ENCODE measurements around the gene PILRA.
"Not testable (repeated sequence)": the region's sequence is repeated elsewhere in the genome, so short reads cannot be mapped to it uniquely, and the experiment has no call there.

The PILRA gene

DNA sequence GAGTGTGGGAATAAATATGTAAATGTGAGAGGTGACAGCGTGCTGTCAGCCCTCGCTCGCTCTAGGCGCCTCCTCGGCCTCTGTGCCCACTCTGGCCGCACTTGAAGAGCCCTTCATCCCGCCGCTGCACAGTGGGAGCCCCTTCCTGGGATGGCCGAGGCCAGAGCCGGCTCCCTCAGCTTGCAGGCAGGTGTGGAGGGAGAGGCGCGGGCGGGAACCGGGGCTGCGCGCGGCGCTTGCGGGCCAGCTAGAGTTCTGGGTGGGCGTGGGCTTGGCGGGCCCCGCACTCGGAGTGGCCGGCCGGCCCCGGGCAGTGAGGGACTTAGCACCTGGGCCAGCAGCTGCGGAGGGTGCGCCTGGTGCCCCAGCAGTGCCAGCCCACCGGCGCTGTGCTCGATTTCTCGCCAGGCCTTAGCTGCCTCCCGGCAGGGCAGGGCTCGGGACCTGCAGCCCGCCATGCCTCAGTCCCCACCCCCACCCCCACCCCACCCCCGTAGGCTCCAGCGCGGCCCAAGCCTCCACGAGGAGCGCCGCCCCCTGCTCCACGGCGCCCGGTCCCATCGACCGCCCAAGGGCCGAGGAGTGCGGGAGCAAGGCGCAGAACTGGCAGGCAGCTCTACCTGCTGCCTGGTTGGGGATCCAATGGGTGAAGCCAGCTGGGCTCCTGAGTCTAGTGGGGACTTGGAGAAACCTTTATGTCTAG lies 8.4 kb downstream of the PILRA start:
- not testable (repeated sequence) for FAIRE-seq

DNA sequence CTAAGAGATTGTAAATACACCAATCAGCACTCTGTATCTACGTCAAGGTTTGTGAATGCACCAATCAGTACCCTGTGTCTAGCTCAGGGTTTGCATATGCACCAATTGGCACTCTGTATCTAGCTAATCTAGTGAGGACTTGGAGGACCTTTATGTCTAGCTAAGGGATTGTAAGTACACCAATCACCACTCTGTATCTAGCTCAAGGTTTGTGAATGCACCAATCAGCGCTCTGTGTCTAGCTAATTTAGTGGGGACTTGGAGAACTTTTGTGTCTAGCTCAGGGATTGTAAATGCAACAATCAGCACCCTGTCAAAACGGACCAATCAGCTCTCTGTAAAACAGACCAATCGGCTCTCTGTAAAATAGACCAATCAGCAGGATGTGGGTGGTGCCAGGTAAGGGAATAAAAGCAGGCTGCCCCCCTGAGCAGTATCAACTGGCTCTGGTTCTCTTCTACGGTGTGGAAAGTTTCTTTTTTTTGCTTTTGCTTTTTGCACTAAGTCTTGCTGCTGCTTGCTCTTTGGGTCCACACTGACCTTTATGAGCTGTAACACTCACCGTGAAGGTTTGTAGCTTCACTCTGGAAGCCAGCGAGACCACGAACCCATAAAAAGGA lies 9.1 kb downstream of the PILRA start:
- FAIRE-seq: not testable (repeated sequence)

DNA sequence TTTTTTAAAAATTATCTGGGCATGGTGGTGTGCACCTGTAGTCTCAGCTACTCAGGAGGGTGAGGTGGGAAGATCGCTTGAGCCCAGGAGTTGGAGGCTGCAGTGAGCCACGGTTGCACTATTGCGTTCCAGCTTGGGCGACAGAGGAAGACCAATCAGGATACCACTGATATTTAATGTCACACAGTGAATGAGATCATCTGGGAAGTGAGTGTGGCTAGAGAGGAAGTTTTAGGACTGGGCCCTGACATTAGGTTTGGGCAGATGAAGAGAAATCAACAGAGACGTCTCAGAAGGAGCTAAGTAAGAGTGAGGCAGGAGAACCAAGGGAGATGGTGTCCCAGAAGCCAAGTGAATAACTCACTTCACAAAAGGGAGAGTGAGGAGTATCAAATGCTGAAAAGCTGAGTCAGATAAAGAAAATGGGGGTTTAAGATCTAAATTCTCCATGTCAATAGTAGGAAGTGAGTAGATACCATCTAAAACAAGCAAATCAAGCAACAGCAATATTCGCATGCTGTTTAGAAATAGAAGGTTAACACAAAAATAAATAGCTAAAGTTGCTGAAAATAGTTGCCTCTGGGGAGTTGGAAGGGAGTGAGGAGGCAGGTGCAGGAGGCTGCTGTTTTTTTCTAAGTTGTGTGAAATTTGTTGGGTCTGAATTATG lies 11.5 kb downstream of the PILRA start:
- FAIRE-seq: no peak

DNA sequence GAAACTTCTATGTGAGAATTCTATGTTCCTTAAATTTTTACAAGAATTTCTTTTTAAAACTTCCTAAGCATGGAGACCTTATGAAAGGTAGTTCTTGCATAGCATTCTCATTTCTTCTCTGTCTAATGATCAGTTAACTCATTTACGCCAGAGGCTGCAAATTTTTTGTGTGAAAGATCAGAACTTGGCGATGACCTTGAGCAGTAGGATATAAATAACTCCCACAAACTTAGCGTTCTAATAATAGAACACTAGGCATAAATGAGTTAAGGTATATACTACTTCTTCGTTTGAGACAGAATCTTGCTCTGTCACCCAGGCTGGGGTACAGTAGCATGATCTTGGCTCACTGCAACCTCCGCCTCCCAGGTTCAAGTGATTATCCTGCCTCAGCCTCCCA lies 13.7 kb downstream of the PILRA start:
- no peak for FAIRE-seq

DNA sequence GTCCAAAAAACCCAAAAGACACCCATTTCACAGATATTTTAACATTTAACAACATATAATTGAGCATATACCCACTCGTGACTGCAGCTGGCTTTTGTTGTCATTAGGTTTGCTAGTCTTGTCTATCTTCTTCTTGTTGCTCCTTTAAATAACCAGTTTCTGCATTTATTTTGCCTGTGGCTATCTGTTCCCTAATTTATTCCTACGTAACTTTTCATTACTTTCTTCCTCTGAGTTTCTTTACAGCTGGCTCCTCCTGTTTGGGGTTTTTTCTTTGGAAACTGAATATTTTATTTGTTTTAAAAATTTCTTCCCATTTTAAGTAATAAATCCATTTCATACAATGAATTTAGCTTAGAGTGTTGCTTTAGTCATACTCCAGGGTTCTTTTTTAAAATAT lies 14.4 kb downstream of the PILRA start:
- FAIRE-seq: no peak

DNA sequence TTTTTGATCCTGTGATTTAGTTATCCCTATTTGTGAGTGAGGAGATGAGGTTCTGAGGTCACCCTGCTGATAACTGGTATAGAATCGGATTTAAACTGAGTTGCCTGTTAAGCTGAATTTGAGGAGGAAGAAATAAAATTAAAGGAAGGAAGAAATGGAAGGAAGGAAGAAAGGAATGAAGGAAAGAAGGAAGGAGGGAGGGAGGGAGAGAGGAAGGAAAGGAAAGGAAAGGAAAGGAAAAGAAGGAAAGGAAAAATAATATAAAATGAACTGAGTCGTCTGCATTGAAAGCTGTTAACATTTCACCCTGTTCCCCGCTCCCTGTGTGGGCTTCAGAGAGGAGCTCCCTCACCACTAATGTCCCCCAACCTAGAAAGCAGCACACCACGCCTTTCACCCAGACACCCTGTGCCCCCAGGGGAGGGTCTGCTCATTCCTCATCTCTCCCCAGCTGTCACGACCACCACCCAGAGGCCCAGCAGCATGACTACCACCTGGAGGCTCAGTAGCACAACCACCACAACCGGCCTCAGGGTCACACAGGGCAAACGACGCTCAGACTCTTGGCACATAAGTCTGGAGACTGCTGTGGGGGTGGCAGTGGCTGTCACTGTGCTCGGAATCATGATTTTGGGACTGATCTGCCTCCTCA lies 16.3 kb downstream of the PILRA start:
- no peak for FAIRE-seq

DNA sequence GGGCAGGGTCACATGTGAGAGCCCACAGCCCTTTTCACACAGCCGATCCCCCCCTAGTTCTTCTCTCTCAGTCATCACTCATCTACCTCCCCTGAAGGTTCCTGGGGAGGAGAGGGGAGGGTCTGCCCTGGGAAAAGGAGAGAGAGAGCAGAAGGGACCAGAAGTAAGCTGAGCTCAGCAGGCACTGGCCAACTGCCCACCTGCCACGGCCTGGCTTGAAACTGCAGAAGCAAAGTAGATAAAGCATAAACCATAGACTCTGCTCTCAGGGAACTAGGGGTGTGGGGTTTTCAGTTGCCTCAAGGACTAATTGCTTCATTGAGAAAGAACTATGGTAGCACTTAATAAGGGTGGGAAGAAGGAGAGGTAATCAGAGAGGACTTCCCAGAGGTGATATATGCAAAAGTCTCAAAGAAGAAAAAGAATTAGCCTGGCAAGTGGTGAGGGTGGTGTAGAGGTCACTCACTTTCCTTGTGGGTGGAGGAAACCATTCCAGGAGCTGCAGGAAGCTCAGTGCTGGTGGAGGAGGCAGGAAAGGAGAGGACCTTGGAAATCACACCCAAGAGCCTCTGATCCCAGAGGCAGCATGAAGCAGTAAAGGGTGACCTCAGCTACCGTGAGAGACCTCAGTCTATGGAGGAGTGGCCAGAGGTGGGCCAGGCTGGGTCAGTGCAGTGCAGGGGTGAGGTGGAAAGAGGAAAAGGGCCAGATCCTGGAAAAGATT lies 17.2 kb downstream of the PILRA start:
- FAIRE-seq: no peak

DNA sequence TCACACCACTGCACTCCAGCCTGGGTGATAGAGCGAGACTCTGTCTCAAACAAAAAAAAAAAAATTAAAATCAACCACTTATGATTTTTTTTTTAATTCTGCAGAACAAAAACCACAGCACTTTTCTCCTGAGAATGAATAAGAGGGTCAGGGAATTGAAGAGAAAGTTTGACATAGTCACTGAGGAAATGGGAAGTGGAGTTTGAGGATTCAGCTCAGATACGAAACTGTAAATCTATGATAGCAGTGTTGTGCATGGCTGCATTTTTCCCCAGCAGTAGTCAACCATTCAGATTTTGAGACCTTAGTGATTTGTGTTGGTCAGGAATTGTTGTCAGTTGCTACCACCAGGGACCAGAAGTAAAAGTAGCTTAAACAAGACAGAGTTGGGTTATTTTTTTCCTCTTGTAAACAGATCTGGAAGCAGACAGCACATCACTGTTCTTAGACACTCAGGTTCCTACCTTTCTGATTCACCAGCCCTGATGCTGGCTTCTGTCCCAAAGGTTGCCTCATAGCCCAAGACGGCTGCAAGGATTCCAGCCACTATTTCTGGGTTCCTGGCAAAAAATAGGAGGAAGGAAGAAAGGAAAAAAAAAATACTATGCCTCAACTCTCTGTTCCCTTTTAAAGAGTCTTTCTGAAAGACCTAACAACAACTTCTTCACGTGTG lies 20.1 kb downstream of the PILRA start:
- no peak for FAIRE-seq

DNA sequence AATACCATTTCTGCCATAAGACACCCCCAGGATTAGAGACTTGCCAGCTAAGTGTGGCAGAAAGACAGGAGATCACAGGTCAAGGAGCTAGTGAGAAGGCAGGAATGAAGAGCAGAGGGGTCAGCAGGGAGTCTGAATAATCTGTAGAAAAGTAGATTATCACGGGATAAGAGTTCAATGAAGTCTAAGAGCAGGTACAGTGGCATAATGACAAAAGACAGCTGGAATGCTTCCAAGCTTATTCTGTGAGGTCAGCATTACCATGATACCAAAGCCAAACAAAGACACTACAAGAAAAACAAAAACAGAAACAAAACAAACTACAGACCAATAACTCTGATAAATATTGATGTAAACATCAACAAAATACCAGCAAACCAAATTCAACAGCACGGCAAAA lies 20.8 kb downstream of the PILRA start:
- no peak for FAIRE-seq

DNA sequence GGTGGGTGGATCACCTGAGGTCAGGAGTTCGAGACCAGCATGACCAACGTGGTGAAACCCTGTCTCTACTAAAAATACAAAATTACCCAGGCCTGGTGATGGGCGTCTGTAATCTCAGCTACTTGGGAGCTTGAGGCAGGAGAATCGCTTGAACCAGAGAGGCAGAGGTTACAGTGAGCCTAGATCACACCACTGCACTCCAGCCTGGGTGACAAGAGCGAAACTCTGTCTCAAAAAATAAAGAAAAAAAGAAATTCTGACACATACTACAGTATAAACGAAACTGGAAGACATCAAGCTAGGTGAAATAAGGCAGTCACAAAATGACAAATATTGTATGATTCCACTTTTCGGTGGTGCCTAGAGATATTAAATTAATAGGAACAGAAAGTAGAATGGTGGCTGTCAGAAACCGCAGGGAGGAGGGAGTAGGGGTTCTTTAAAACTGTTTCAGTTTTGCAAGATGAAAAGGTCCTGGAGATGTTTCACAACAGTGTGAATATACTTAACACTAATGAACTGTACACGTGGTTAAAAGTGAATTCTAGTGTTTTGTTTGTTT lies 23.2 kb downstream of the PILRA start:
- no peak for FAIRE-seq

DNA sequence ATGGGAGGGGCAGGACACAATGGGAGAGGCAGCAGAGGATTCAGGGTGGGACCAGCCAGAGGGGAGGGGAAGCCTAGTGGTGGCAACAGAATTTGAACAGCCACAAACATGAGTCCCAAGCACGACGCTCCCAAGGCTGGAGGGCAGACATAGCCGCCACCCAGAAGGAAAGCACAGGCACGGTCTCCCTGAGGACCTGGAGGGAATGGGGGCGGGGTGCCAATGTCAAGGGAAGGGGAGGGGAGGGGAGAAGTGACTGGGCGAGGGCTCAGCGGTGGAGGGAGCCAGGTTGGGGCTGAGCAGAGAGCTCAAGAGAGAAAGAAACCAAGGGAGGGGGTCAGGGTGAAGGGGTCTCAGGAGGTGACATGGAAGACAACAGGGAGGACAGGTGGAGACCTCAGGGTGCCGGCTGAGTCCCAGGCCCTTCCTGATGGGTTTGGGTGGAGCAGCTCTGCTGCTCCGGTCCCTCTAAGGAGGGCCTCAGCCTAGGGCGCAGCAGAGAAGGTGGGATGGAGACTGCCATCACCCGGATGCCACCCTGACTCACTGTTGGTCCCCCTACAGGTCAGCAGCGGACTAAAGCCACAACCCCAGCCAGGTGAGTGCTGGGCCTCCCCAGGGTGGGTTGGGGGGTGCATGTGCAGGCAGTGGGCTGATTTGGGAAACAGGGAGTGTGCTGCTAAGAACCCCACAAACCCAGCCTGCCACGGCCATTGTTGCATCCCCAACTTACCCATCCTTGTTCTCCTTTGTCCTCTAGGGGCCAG lies 24.2 kb downstream of the PILRA start:
- FAIRE-seq: no peak

DNA sequence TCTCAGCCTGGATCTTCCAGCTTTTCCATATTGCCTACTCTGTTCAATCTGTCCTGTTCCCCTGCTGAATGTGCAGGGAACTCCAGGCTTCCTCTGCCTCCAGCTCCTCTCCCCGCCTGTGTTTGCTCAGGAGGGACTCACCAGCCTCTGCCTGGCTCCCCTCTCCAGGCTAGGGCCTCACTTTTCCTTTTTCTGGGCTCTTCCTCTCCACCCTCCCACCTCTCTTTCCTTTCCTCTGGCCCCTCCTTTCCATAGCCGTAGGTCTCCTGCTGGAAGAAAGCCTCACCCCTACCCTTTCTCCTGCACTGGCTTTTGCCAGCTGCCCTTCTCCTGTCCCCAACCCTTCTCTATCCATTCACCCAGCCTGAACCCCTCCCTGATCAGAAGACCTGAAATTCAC lies 25.0 kb downstream of the PILRA start:
- no peak for FAIRE-seq

DNA sequence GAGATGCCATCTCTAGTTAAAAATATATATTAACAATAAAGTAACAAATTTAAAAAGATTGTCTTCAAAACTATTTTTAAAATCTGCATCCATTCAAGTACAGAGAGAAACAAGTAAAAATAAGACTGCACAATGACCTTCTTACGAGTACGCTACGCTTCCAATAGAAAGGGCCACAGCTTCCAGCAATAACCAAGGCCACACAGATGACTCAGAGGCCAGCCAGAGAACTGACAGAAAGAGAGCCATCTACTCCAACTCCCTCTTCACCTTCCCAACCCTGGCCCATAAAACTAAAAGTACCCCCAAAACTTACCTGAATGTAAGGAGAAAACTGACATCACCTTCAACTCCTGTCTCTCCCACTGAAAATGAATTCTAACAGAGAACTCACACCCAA lies 26.8 kb downstream of the PILRA start:
- FAIRE-seq: no peak

DNA sequence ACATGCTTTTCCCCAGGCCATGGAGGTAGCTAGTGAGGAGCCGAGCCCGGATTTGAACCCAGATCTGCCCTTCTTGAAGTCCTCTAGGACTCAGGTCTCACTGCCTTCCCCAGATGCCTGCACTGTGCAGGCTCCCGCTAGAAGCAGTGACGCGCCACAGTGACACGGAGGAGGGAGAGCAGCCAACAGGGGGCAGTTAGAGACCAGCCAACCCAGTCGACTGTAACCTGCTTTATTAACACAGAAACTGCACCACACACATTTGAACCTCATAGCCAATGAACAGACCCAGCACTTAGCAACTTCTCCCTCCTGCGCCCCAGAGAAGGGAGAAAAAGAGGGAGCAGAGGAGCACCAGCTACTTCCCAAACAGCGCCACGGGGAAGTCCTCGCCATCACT lies 27.4 kb downstream of the PILRA start:
- no peak for FAIRE-seq

DNA sequence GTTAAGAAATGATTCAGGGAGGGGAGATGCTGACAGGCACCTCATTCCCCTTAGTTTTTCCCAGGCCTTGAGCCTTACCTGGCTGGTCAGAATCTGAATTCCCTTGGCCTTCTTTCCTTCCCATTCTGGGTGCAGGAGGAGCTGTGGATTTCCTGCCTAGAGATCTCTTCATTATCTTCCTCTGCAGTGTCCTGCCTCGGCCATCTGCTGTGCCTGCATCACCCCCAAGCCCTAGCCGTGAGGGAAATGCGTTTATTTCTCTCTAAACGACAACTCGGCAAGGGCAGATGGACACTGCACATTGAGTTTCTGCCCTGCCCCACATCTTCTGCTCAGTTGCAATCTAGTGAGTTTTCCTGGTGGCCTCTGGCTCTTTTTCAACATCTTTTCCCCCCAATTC lies 28.5 kb downstream of the PILRA start:
- no peak for FAIRE-seq

DNA sequence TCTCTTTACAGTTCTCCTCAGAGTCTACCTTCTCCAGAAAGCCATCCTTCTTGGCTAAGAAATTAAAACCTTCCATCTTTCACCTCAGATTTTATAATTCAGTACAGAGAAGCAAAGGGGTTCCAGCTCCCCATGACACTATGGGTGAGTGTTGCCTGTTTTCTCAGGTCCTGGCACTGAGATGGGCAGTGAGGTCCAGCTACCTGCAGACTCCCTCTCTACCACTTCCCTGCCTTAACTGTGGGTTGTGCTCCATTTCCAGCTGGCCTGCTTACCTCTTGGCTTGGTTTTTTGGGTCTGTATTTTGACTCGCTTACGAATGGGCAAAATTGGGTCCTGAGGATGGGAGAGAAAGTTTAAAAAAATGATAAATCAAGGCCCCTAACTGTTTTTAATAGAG lies 29.0 kb downstream of the PILRA start:
- FAIRE-seq: no peak

DNA sequence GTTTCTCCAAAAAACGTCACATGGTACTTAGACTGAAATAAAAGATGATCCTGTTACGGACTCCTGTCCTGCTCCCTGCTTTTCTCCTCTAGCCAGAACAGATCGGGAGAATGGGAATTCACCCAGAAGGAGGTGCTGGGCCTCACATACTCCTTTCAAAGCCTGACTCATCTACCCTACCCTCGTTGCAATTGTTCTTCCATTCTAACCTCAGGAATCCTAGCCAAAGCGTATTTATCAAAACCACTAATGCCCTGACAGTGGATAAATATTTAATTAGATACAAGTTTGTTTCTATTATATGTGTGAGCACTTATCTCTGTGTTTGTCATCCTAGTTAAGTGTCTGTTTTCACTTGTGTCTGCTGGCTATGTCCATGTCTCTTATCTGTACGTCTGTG lies 33.5 kb downstream of the PILRA start:
- FAIRE-seq: no peak

DNA sequence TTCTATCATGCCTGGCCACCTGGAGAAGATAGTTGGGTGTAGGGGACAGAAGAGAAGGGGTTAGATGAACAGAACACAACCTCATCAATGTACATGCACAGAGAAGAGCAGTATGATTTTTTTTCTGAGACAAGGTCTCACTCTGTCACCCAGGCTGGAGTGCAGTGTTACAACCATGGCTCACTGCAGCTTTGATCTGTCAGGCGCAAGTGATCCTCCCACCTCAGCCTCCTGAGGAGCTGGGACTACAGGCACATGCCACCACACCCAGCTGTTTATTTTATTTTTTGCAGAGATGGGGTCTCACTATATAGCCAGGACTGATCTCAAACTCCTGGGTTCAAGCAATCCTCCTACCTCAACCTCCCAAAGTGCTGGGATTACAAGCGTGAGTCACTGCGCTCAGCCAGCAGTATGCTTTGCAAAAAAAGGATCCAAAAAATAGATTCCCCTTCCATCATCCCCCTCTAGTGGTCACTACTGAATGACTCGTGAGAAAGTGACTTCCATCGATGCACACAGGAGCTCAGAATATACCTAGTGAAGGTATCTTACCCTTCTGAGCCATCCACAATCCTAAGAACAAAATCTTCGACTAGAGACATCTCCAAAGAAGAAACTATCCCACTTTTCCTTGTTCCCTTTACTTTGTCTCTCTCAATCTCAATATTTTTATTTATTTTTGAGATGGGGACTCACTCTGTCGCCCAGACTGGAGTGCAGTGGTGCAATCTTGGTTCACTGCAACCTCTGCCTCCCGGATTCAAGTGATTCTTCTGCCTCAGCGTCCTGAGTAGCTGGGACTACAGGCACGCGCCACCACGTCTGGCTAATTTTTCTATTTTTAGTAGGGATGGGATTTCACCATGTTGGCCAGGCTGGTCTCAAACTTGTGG lies 34.2 kb downstream of the PILRA start:
- peak; percentile 83 for FAIRE-seq

DNA sequence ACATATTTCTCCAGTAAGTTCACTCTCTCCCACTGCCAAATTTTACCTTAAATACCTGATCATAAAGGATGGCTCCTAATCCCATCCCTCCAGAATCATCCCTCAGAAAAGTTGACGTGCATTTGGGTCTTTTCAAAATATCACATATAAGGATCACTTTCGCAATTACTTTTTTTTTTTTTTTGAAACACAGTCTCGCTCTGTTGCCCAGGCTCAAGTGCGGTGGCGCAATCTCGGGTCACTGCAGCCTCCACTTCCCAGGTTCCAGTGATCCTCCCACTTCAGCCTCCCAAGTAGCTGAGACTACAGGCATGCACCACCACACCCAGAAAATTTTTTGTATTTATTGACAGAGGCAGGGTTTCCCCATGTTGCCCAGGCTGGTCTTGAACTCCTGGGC lies 37.8 kb downstream of the PILRA start:
- FAIRE-seq: no peak

DNA sequence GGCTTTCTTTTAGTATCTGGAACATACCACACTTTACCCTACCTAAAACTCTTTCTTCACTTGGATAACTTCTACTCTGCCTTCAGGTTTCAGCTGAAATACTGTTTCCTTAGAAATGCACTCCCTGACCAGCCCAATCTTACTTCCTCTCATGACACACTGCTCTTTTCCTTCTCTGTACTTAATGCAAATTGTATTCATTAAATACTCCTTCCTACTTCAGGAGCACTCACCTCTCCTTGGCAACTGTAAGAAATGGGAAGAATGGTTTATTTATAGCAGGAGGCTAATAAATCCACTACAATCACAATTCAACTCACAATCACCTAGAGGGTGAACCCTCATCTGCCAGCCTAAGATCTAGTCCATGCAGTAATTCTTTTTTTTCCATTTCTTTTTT lies 40.1 kb downstream of the PILRA start:
- no peak for FAIRE-seq

Measured in A204.1 (cell line).